GM21737 (cell line): ENCODE results near the gene ASB13.
A peak's percentile ranks its signal among the peaks of the same experiment; 100 is the strongest.
"Not testable (repeated sequence)": the region's sequence is repeated elsewhere in the genome, so short reads cannot be mapped to it uniquely, and the experiment has no call there.

Experiments used
- ATAC-seq: cut with Tn5 transposase; IDR thresholded peaks from one replicate; pipeline ENCODE4 v1.9.1; 2021; ENCODE audit warnings: mild to moderate bottlenecking, moderate library complexity; ENCODE audit not compliant: unreplicated experiment

Gene ASB13

DNA sequence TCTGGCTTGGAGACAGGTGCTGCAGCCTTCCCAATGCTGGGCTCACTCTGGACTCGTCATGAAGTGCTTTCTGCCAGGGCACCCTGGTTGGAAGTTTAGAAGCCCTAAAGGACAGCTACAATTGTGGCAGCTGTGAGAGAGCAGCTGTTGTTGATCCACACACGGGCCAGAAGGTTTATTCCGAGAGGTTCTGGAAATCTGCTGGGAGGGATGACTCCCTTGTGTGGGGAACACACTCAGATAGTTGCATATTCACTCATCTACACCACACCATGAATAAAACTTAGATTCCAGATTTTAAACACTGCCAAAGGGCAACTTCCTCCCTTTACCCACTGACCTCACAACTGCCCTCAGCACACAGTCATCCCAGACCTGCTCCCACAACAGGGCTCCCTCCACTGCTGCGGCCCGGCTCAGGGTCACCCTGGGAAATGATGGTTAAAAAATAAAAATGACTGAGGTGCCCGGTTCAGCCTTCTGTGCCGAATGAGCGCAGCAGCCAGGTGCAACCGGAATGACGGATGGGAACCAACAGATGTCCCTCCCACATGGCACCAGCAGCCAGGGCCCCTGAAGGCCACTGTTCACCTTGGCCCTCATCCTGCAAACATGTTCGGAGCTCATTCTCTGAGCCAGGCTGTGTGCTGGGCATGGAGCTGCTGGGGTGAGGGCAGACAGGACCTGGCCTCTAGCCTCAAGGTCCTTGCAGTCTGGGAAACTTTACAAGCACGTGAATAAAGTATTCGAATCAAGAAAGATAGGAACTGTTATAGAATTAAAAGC is 40.2 kb downstream of the ASB13 start:
- no peak for ATAC-seq

DNA sequence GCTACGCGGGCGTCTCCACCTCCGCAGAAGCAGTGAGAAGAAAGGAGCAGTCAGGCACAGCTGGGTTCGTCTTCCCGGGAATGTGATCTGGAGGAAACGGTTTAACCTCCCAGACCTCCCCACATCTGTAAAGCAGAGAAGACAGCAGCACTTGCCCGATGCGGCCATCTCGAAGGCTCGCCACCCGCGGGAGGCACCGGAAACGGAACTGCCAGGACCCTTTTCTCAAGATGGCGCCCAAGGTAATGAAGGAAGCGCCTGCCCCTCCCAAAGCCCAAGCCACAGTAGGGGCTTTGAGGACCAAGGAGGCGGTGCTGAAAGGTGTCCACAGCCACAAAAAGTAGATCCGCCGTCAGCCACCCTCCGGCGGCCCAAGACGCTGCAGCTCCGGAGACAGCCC is 41.7 kb downstream of the ASB13 start:
- ATAC-seq: no peak

DNA sequence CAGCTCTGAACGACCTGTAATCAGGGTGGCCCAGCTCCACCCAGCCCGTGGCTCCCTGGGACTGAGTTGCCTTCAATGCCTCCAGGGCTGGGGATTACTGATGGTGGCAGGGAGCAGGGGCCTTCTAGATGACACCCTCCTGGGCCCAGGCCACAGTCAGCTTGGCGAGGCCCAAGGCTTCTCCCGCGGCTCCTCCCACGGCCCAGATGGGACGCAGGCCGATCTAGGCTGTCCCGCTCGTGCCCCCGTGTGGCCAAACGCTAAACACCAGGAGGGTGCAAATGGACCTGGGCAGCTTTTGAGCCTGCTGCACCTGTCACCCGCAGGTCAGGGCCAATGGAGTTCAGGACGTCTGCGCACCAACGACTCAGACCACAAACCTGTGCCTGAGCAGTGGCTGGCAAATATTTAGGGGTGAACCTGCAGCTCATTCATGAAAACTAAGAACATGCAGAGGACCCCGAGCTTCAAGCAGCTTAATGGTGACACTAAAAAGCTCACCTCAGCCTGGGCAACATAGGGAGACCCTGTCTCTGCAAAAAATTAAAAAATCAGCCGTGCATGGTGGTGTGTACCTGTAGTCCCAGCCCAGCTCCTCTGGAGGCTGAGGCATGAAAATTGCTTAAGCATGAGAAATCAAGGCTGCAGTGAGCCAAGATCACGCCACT is 43.2 kb downstream of the ASB13 start:
- peak; percentile 80 for ATAC-seq

DNA sequence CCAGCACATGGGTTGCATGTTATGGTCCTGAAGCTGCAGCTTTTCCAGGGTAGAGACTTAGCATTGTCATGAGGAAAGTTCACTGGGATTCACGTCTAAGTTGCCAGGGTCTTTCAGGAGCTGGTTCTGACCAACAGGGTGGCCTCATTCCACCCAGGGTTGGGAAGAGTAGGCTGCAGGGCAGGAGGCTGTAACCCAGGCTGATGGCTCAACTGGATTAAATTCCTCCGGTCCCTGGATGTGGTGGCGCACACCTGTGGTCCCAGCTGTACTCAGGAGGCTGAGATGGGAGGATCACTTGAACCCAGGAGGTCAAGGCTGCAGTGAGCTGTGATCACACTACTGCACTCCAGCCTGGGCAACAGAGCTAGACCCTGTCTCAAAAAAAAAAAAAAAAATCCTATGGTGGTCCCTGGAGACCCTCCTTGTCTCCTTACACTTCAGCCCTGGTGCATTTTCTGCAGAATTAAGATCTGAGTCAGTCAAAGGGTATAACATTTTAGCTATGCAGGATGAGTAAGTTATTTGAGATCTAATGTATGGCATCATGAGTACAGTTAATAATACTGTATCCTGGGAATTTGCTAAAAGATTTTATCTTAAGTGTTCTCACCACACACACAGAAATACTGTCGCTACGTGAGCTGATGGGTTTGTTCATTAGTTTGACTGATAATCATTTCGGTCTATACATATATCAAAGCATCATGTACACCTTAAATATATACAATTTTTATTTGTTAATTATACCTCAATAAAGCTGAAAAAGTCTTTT is 44.0 kb downstream of the ASB13 start:
- ATAC-seq: no peak

DNA sequence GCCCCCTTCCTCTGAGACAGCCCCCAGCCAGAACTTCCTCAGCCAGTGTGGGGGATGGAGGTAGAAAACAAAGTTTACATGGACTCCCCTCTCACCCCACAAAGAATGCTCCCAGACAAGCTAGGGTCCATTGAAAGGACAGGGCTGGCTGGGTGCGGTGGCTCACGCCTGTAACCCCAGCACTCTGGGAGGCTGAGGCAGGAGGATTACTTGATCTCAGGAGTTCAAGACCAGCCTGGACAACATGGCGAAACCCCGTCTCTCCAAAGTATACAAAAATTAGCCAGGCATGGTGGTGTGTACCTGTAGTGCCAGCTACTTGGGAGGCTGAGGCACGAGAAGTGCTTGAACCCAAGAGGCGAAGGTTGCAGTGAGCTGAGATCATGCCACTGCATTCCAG is 45.0 kb downstream of the ASB13 start:
- ATAC-seq: not testable (repeated sequence)

DNA sequence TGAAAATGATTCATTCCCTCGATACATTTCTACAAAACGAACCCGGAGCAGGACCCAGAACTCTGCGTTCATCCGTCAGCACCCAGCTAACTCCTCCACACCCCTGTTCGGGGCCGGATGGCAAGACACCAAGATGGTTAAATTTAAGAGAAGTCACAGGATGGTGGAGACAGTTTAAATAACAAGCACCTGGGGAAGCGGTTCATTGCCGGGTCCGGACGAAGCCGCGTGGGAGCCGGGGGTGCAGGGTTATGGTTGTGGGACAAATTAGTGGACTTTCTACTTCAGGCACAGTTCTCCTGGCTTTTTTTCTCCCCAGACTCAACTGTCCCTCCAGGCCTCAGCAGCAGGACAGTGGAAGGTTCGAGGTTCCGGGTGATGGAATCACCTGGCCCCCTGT is 45.4 kb downstream of the ASB13 start:
- no peak for ATAC-seq

DNA sequence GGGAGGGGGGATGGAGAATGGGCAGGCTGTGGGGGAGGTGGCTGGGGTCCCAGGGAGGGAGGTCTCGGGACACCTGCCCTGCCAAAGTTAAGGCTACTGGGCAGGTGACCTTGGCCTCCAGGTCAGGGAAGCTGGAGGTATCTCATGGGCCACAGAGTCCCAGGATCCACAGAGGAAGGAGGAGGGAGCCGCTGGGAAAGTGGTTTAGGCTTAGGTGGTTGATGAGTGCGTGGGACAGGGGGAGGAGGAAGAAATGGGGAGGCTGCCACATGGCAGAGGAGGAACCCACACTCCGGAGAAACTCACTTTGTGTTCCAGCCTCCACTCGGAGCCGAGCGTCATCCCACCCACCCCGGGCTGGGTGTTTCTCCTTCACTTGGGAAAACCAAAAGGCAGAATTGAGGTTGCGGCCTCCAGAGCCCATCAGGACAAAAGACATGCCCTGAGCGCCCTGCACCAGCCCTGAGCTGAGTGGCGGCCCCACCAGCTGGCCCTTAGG is 46.1 kb downstream of the ASB13 start:
- ATAC-seq: no peak

DNA sequence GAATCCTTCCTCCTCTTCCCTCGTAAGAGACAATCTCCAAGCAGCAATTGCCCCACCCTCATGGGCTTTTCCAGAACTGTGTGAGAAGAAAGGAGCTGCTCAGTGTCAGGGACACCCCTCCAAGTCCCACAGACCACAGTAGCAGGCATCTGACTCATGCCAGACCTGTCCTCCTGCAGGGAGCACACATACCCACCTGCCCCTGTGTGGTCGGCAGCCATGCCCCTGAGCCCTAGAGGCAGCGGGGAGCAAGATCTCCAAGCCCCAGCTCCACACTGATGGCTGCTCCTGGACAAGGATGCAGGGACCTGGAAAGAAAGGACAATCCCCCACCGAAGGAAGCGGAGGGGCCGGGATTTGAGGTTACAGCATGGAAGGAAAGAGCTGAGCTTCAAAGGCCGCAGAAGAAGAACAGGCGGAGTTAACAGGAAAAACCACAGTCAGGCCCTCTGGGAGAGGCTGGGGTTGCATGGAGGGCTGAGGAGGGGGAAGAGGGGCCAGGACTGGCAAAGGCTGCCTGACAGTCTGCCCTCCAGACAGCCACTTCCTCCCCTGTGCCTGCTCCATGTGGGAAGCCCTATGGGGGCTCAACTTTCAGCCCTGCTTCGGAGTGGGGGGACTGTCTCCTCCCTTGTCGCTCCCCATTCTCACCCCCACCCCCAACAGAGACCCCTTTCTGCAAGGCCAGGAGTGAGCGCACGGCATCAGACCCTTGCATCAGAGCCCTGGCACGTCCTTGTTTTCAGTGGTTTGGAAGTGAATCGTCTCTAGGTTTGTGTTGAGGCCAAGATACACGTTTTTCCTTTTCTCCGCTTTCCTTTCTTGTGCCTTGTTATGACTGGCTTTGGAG is 46.8 kb downstream of the ASB13 start:
- no peak for ATAC-seq

DNA sequence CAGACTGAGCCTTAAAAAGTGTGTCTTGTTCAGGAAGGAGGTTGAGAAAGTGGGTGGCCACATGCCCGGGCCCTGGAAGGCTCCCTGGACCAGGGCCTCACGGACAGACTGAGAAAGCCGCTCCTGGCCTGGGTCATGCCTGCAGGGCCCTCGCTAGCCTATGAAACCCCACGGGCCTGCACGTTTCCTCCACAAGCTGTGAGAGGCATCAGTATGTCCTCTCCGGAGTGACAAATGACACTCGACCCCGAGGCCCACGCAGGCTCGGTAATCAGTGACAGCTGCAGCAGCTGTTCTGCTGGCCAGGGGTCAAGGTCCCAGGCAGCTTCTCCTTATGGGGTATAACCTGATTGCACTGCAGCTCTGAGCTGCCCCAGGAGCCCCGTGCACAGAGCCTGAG is 47.6 kb downstream of the ASB13 start:
- no peak for ATAC-seq

DNA sequence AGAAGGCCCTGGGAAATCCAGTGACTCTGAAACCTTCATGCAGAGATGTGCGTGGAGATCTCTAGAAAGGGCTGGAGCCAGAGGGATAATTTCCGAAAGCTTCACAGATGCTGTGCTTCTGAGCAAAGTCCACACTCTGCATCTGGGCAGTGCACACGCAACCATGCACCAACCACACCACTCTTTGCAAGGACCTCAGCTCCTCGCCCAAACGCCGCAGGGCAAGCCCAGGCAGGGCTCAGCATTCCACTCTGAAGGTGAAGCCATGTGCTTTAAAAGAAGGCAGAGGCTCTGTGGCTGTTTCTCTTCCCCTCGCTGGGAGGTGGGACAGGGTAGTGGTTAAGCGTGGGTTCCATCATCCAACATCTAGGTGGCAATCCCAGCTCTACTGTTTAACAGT is 48.4 kb downstream of the ASB13 start:
- ATAC-seq: no peak

DNA sequence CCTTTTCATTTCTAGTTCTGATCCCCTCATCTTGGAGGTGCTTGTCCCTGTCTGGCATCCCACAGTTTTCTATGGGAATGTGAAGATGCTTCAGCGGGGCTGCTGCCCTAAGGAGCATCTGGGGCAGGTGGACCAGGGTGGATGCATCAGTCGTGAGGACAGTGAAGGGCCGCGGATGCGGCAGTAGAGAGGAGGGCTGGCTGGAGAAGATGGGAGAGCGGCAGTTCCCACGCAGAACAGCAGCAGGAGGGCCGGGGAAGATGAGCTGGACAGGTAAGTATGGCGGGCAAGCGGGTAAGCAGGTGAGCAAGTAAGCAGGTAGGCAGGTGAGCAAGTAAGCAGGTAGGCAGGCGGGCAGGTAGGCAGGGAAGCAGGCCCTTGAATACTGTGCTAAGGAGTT is 48.9 kb downstream of the ASB13 start:
- no peak for ATAC-seq

DNA sequence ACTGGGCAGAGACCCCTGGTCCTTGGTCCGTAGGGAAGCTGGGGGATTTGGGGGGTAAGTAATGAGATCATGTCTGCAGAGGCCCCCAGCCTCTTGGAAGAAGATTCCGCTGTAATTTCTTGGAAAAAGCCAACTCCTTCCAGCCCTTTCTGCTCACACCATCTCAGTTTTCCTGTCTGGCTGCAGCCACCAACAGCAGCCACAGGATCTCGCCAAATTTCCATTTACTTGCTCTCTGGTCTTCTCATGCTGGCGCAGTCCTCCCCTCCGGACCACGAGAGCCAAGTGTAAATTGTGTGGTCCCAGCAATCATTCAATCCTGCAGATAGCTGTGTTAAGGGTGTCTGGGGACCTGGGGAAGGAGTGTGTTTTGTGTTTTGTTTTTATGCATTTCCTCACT is 49.6 kb downstream of the ASB13 start:
- no peak for ATAC-seq

DNA sequence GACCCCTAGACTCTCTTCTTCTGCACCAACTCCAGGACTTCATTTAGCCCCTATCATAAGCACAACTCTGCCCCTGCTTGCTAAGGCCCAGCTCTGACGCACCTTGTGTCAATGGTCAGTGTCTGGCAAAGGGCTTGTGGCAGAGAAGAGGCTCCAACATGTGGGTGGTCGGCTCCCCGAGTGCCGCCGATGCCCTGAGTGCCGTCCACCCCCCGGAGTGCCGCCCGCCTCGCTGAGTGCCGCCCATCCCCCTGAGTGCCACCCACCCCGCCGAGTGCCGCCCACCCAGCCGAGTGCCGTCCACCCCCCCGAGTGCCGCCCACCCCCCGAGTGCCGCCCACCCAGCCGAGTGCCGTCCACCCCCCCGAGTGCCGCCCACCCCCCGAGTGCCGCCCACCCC is 50.3 kb downstream of the ASB13 start:
- no peak for ATAC-seq

DNA sequence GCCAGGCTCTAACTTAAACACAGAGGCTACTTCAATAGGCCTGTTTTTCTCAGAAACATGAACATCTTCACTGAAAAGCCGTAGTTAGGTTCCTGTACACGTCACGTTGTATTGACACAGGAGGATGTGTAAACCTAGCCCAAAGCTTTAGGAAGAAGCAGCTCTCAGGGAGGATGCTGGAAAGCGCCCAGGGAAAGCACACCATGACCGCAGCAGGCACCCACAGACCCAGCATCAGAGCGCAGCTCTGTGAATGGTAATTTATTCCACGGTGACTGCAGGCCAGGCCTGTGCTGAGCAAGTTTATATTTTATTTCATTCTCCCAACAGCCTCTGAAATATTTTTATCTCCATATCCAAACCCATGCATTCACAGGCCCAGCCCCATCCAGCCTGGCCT is 51.1 kb downstream of the ASB13 start:
- no peak for ATAC-seq

DNA sequence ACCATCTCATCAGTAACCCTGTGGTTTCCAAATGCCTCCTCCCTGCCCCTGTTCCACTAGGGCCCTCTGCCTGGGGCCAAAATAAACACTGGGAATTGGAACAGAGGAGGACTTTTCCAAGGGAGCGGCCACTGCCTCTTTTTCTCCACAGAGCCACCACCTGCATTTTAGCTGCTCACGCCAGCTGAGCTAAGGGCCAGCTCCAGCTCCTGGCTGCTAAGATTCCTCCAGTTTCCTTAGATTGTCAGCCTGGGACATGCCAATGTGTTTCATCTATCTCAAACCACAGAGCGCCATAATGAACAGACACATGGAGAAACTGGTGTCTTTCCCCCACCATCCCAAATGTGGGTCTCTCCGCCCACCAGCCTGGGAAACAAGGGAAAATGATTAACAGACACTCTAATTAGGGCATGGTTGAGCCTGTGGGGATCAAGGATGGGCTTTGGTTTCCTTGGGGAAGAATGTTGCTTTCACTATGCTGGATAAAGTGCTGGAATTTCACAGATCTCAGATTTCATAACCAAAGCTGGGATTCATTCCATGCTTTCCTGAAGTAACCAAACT is 52.2 kb downstream of the ASB13 start:
- ATAC-seq: no peak

DNA sequence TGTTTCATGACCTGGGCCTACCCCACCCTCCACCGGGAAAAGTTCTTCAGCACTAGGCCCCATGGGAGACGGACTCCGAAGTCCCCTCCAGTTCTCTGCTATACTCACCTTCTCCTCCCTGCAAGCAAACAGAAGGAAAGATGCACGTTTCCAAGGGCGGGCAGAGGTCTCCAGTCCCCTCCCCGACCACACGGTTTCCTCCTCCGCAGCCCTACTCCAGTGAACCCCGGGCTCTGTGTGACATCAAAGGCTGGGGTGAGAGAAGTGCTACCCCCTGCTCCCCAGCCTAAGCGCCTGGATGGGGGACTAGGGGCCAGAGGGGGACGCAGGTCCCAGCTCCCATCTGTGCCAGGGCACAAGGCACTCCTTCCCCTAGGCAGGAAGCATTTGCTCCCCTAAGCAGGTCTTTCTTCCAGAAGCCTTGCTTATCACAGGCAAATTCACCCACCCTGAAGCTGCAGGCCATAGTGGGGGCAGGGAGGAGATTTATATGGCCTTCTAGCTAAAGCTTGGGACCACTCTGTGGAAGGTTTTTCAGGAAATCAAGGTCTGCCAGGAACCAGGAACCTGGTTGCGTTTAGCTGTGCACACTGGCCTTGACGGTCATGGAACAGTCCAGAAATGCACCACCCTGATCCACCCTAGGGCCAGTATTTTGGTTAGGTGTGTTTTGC is 52.8 kb downstream of the ASB13 start:
- no peak for ATAC-seq

DNA sequence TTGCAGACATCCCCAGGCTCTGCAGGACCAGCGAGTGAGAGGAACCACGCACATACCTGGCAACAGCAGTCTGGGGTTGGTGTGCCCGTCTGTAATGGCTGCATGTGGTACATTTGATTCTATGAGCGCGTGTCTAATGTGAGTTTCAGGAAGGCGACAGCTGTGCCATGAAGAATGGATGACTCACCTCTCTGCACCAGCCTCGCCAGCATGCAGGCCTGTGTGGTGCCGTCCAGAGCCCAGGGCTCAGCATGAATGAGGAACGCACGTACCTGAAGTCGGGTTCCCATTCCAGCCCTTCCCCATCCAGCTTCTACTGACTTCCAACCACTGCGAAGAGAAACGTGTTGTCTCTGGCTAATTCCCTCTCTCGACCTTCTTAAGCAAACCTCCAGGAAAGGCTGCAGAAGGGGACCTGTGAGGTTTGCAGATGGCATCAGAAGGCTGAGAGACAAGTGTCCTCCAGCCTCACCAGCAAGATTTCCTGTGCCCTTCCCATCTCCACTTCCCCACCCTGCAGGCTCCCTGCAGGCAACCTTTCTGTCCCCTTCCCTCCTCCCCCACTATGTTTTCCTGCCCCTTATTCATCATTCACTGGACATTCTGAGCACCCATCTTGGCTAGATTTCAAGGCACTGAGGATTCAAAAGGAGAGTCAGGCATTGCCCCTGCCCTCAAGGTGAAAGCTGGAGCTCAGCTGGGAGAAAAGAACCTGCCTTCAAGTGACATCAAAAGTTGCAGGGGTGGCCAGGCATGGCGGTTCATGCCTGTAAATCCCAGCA is 54.3 kb downstream of the ASB13 start:
- ATAC-seq: no peak

DNA sequence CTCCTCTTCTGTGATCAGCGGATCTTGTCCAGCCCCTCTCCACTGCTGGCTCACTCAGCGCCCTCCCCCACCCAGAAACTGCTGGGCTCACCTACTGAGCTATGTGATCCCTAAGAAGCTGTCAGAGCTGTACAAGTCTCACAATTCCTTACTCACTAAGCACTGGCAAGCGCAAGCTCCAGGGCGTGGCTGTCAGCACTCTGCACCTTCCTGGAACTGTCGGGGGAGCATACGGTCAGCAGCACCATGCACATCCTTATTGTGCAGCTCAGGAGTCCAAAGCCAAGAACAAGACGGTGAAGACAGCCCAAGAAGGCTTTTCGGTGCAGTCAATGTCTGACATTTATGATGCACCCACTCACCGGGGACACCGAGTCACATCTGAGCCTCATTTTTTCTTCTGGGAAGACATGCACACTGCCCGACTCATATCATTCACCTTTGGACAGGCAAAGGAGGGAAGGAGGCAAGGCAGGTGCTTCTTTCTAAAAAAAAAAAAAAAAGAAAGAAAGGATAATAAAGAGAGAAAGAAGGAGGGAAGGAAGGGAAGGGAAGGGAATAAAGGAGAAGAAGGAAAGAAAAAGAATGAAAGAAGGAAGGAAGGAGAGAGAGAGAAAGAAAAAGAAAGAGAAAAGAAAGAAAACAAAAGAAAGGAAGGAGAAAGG is 56.3 kb downstream of the ASB13 start:
- no peak for ATAC-seq
